Measurements from ENCODE around the gene GKN1. TPM values are rescaled to one million over a fixed set of nuclear protein-coding genes. Genes with fewer than 3 reads are reported as not detected.

The GKN1 gene
- total RNA-seq, 1 experiment from 2014 or later, result not detected

GRCh38 chr2:68931149-68931711, 43.2 kb upstream of the GKN1 start:
- no peak for DNase-seq
- Mint-ChIP-seq H3K9me3 (no peaks in the 10 kb centered on the region), H3K27ac (no peak overlapping the region), H3K27me3 (ENCODE audit: low read depth) (peaks cover 5% of the 10 kb centered on the region), H3K4me3 (no peak overlapping the region), H3K4me1 (no peaks in the 10 kb centered on the region), H3K36me3 (ENCODE audit: insufficient read depth in 1 of 3, low read depth in 3 of 3) (no peaks in the 10 kb centered on the region)
- Histone ChIP-seq H4K8ac (replicated peaks; ENCODE audit: insufficient read length, low read depth, low read length) (no peak overlapping the region), H4K5ac (ENCODE audit: insufficient read length, low read depth, low read length) (no peak overlapping the region), H3K23ac (ENCODE audit: insufficient read length, low read depth, low read length) (no peak overlapping the region), H3K14ac (ENCODE audit: insufficient read depth, low read length) (no peak overlapping the region), H3K4ac (ENCODE audit: low read depth, low read length) (no peak overlapping the region), H3K79me2 (ENCODE audit: insufficient read depth, low read length) (no peaks in the 10 kb centered on the region), H3K23me2 (ENCODE audit: insufficient read length, low read depth, low read length, poor library complexity, severe bottlenecking) (no peaks in the 10 kb centered on the region), H4K20me1 (ENCODE audit: control insufficient read depth, insufficient read depth, insufficient read length) (no peaks in the 10 kb centered on the region), H3T11ph (ENCODE audit: low read length) (no peak overlapping the region), H3K56ac (ENCODE audit: insufficient read length, low read depth, low read length) (no peak overlapping the region), H2AK5ac (ENCODE audit: insufficient read length, low read length) (no peak overlapping the region), H3K4me1 (ENCODE audit: insufficient read depth, low read length) (no peaks in the 10 kb centered on the region), H3K9me3 (ENCODE audit: control insufficient read depth, low read depth, low read length) (no peaks in the 10 kb centered on the region), H2BK15ac (ENCODE audit: low read depth, low read length) (no peak overlapping the region), H2BK20ac (ENCODE audit: low read depth, low read length, poor library complexity, severe bottlenecking) (no peak overlapping the region), H3K27ac (ENCODE audit: insufficient read length, low read depth, low read length) (no peak overlapping the region), H3K9ac (ENCODE audit: extremely low read depth, insufficient read length, low read length) (no peak overlapping the region), H2AFZ (ENCODE audit: low read length) (no peak overlapping the region), H3K4me2 (ENCODE audit: insufficient read depth, insufficient read length, low read length) (no peak overlapping the region), H2BK5ac (ENCODE audit: insufficient read length, low read length) (no peak overlapping the region), H4K91ac (ENCODE audit: insufficient read length, low read depth, low read length) (no peak overlapping the region), H2BK120ac (ENCODE audit: low read depth, low read length, poor library complexity, severe bottlenecking) (no peak overlapping the region), H2BK12ac (ENCODE audit: insufficient read length, low read depth, low read length) (no peak overlapping the region), H3K18ac (ENCODE audit: insufficient read length, low read depth, low read length) (no peak overlapping the region), H3K79me1 (ENCODE audit: insufficient read depth, low read depth, low read length, poor library complexity, severe bottlenecking) (no peaks in the 10 kb centered on the region), H3K27me3 (ENCODE audit: insufficient read depth, low read length) (no peaks in the 10 kb centered on the region)
- no CpG with 5 or more reads among the region's 3 CpGs for WGBS (ENCODE audit: extremely low coverage, insufficient read length, low lambda C conversion rate)
- no peak for TF ChIP-seq CTCF (conservative IDR thresholded peaks at IDR 0.05)
